GM19035 (cell line): ENCODE data around the gene KIAA0825.
"Not testable (repeated sequence)": the region's sequence is repeated elsewhere in the genome, so short reads cannot be mapped to it uniquely, and the experiment has no call there.

ENCODE experiments used
- ATAC-seq: cut with Tn5 transposase; IDR thresholded peaks from one replicate; pipeline ENCODE4 v1.9.1; 2021; ENCODE audit not compliant: unreplicated experiment

Gene KIAA0825

DNA sequence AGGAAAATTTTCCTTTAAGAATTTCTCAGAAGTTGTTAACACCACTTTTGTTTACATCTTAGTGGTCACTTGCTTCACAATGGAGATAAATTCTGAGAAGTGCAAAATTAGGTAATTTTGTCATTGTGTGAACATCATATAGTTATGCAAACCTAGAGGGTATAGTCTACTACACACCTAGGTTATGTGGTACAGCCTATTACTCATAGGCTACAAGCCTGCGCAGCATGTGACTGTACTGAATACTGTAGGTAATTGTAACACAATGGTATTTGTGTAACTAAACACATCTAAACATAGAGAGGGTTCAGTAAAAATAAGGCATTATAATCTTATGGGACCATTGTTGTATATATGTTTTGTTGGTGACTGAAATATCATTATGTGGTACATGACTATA lies 488.3 kb downstream of the KIAA0825 start:
- ATAC-seq = no peak

DNA sequence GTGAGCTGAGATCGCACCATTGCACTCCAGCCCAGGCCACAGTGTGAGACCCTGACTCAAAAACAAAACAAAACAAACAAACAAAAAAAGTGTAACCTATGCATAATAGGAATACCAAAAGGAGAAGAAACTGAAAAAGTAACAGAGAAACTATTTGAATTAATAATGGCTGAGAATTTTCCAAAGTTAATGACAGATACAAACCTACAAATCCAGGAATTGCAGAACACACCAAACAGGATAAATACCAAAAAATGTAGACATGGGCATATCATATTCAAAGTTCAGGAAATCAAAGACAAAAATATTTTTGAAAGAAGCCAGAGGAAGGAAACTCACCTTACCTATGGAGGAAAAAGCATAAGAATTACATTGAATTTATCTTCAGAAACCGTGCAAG lies 493.3 kb downstream of the KIAA0825 start:
- ATAC-seq = no peak

DNA sequence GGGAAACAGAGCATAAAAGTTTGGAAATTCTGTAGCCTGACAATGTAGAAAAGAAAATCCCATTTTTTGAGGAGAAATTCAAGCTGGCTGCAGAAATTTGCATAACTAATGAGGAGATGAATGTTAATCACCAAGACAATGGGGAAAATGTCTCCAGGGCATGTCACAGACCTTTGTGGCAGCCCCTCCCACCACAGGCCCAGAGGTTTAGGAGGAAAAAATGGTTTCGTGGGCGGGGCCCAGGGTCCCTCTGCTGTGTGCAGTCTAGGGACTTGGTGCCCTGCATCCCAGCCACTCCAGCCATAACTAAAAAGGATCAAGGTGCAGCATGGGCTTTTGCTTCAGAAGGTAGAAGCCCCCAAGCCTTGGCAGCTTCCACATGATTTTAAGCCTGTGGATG lies 502.1 kb downstream of the KIAA0825 start:
- ATAC-seq = not testable (repeated sequence)

DNA sequence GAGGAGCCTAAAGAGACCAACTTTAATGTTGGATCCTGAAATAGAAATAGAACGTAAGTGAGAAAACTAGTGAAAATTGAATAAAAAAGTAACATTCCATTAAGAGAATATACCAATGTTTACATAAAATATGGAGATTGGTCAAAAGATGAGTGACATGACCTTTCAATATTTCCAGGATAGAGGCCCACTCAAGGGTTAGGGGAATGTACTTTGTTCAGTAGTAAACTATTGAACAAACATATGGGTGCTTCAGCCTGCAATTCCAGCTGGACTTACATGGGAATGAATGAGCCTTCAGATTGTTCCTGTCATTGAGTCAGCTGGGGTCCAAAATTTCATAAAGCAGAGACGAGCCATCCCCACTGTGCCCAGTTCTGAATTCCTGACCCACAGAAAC lies 505.3 kb downstream of the KIAA0825 start:
- no peak for ATAC-seq

DNA sequence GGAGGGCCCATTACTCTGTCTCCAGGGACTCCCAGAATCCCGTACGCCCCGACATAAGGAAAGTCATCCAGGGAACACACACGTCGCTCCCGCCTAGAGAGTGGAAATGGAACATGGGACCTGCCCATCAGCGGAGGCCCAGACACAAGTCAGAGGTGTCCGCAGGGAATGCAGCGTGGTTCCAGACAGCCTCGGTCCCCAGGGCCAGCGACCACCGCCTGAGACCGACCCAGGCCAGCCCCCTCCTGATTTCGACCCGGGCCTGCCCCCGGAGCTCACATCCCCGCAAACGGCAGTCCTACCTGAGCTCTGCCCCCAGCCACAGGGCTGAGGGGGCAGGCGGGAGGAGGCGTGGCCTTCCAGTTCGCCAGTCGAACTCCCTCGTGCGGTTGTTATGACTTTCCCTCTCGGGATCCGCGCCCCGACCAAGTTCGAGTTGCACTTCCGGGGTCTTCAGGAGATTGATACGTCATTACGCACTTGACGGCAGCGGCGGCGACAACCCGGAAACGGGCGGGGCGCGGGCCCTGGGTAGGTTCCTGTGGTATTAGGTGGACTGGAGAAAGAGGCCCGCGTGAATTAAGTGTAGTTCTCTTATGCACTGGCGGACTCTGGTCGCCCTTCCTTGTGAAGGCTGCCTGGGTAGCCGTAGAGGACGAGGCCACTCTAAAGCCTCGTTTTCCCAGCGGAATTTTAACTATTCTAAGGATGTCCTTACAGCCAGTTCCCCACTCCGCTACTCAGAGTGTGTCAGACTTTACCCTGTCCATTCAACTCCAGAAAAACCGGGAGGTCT lies 507.0 kb downstream of the KIAA0825 start:
- ATAC-seq = peak; percentile 100

DNA sequence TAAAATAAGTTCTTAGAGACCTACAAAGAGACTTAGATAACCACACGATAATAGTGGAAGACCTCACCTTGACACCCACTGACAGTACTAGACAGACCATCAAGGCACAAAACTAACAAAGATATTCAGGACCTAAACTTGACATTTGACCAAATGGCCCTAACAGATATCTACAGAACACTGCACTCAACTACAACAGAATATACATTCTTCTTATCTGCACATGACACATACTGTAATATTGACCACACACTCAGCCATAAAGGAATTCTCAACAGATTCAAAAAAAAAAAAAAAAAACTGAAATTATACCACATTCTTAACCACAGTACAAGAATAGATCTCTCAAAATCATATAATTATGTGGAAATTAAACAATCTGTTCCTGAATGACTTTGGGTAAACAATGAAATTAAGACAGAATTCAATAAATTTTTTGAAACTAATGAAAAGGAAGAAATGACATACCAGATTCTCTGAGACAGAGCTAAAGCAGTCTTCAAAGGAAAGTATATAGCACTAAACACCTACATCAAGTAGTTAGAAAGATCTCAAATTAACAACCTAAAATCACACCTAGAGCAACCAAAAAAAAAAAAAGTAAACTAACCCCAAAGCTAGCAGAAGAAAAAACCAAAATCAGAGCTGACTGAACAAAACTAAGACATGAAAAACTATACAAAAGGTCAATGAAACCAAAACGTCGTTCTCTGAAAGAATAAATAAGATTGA lies 514.7 kb downstream of the KIAA0825 start:
- ATAC-seq = no peak
